HG03442 (cell line): ENCODE measurements around the gene PLEKHM3.
"Not testable (repeated sequence)": the region's sequence is repeated elsewhere in the genome, so short reads cannot be mapped to it uniquely, and the experiment has no call there.

Source experiments
- ATAC-seq: cut with Tn5 transposase; IDR thresholded peaks from one replicate; pipeline ENCODE4 v1.9.1; 2021; ENCODE audit warnings: mild to moderate bottlenecking, moderate library complexity; ENCODE audit not compliant: unreplicated experiment

PLEKHM3 gene

DNA sequence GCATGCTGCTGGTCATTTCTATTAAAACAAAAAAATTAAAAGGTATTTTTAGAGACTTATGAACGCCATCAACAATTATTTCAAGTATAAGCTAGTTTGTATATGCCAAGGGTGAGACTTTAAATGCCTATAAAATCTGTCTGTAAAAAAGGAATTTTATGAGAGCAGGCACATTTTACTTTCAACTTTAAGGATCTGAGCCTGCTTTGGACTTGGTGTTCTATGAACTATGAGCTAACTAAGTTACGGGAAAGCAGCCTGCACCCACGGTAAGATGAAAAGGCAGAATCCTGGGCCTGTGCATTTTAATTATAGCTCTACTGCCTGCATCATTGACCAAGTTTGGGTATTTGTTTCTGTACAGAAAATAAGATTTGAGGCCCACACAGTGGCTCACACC is 95.4 kb downstream of the PLEKHM3 start:
- no peak for ATAC-seq

DNA sequence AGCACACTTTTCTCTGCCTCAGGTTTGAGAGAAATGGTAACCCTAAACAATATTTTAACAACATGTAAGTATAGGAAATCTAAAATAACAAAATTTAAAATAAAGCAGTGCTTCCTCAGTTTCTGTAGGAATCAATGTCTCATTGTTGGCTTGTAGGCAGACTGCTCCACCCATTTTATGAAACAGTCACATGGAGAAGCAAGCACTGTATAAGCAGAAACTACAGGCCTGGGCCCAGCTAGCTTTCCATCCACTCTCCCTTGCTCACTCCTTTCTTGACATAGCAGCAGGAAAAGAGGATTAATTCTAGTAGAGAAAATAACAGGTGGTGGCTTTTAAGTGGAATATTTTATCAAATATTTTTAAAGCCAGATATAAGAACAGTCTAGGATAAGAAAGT is 97.2 kb downstream of the PLEKHM3 start:
- no peak for ATAC-seq

DNA sequence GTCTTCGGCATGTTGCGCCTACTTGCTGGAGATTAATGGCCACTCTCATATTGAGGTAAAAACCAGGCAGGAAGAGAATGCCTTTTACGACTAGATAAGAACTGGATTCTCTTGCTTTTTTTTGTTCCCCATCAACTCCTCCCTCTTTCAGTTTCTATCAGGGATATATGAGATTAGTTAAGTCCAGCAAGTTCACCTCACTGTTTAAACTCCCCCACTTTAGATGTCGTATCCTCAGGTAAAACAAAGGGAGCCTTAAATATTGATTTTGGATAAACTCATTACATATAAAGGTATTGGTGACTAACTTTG is 98.4 kb downstream of the PLEKHM3 start:
- no peak for ATAC-seq

- ATAC-seq: no peak
These were observed 99.0 kb downstream of the PLEKHM3 start for GRCh38 chr2:207926133-207926988.

GRCh38 chr2:207925601-207926000 is 99.7 kb downstream of the PLEKHM3 start:
- ATAC-seq: no peak

GRCh38 chr2:207921606-207922005 is 103.7 kb downstream of the PLEKHM3 start:
- no peak for ATAC-seq

DNA sequence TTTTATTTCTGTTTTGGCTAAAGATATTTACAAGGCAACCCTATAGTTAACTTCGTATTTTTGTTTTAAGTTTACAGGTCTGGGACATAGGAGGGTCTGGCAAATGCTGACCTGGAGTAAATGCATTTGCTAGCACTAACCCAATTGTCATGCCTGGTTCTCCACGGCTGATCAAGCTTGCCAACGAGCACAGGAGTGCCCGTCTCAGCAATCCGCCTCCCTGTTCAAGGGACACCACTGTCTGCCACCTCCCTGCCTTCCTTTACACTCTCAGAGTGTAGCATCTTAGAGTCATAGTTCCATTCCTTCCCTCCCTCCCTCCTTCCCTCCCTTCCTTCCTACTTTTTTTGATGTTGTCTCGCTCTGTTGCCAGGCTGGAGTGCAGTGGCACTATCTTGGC is 104.6 kb downstream of the PLEKHM3 start:
- ATAC-seq: no peak

- ATAC-seq: no peak
These were observed 105.0 kb downstream of the PLEKHM3 start for GRCh38 chr2:207920321-207920720.

GRCh38 chr2:207919164-207919919 is 106.0 kb downstream of the PLEKHM3 start:
- no peak for ATAC-seq

DNA sequence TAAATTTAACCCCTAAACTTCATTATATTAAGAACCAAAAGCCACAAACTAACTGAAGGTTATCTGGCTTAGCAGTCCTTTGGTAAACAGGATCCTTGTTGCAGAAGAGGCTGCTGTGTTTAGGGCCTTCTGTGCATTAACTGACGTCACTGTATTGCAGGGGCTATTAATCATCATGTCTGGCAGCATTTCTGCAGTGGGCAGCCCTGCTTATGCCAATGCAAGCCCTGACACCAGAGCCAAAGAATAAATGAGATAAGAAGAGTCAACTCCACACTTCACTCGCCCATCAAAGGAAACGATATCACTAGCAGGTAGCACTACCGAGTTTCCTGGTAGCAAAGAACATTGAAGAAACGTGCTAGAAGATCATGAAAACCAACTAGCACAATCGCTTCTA is 110.6 kb downstream of the PLEKHM3 start:
- ATAC-seq: no peak

DNA sequence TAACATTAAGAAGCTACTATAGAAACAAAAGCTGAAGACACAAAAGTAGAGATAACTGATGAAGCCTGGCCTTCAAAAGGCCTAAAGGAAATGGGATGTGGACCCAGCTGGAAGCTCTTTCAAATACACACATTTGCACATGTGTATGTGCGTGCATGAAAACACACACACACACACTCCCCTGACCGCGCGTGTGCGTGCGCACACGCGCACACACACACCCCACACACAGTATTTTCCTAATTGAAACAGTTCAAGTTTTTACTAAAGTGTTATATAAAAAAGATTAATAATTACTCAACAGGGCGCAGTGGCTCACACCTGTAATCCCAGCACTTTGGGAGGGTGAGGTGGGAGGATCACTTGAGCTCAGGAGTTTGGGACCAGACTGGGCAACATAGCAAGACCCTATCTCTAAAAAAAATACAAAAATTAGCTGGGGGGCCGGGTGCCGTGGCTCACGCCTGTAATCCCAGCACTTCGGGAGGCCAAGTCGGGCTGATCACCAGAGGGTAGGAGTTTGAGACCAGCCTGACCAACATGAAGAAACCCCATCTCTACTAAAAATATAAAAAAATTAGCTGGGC is 111.5 kb downstream of the PLEKHM3 start:
- no peak for ATAC-seq

DNA sequence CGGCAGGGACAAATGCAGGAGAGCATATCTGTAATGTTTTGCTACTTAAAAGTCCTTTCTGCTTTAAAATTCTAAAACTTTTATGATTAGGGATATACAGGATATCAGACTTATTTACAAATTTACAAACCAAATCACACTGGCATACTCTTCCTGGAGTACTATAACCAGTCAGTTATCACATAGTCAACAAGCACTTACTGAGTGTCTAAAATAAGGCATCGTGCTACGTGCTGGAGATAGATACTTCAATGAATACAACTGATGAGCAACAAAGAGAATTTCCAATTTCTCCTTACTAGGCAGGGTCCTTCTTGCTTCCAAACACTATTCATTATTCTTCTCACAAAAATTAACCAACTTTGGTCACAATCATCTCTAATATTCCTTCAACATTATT is 113.5 kb downstream of the PLEKHM3 start:
- ATAC-seq: no peak

DNA sequence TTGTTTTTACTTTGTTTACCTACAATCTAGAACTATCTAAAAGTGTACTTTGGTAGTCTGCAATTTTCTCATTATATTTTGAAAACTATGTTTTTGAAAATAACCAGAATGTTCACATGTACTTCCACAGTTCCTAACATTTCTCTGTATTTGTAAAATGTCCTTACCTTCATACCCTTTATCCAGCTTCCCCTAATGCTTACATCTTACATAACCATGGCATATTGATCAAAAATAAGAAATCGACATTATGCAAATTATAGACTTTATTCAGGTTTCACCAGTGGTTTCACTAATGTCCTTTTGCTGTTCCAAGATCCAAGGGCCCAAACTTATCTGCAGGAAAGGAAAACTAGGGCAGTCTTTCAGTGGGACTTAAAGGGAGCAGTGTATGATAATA is 114.1 kb downstream of the PLEKHM3 start:
- no peak for ATAC-seq

- ATAC-seq: not testable (repeated sequence)
These were observed 118.8 kb downstream of the PLEKHM3 start for GRCh38 chr2:207906495-207906894.

DNA sequence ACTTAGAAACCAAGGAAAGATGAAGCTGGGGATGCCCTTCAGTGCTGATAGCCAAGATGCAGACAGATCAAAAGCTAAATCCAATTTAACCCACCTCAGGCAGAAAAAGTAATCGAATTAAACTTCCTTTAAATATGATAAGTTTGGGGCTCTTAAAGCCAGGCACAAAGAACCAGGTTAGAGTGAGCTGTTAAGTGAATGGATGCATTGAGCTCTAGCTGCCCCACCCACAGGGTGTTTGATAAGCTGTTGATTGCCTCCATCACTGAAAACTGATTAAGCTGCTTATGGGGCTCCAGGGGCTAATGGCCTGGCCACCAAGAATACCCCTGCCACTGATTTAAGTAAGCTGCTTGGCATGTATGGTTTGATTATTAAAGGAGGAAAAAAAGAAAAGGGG is 119.8 kb downstream of the PLEKHM3 start:
- ATAC-seq: no peak

DNA sequence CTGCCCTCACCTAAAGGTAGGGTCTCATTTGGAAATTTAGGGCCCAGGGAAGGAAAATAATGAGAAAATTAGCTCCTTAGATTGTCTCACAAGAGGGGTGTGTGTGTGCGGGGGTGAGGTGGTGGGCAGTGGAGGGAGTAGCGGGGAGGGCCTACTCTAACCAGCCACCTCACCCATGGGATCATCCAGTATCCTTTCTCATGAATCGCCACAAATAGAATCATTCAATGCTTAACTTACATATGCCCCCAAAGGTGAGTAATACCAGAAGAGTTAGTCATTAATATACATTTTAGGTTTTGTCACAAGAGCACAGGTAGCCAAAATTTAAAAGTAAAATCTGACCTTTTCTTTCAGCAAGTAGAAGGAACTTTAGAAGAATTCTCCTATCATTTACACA is 122.1 kb downstream of the PLEKHM3 start:
- no peak for ATAC-seq

- no peak for ATAC-seq
These were observed 122.5 kb downstream of the PLEKHM3 start for GRCh38 chr2:207902821-207903220.

DNA sequence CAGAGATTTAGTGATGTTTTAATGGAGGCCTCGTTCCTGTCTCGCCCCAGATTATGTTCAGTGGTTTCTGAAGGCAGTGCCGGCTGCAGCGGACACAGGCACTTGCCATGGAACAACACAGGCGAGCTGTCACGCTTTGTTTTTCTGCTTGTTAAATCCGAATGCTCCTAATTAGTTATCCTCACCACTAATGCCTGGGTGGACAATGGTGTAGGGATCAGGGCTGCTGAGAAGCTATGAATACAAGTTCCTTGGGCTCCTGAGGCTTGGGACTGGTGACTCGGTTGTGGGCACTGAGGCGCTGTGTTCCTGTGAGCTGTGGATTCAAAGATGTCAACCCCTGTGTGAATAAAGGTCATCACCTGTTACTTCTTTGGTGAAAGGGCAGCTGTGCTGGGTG is 123.5 kb downstream of the PLEKHM3 start:
- ATAC-seq: no peak

DNA sequence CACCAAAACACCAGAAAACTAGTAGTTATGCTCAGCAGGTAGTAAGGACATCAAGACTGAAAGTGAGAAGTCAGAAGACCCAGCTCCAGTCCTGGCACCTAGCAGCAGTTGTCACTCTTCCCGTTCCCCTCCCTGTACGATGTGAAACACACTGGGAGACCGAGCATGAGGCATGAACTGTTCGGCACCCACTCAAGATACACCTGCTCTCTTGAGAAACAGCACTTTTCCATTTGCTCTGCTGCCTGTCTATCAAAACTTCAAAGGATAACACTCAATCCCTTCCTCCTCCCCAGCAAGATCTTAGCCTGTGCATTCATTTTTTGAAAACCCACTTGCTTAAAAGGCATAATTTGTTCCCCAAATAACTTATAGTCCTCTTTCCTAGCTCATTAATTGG is 123.9 kb downstream of the PLEKHM3 start:
- no peak for ATAC-seq

GRCh38 chr2:207898354-207898695 is 127.0 kb downstream of the PLEKHM3 start:
- no peak for ATAC-seq

- no peak for ATAC-seq
These were observed 127.6 kb downstream of the PLEKHM3 start for GRCh38 chr2:207897541-207898353.
